Bronchial epithelial cell (primary cell): Measurements from ENCODE around the gene LYPD3. TPM values are rescaled to one million over a fixed set of nuclear protein-coding genes. Genes with fewer than 3 reads are reported as not detected.

Experiments used
- DNase-seq: peaks from one replicate; pipeline ENCODE4 v3.0.0-alpha.2; 2010; ENCODE audit warnings: low read depth
- FAIRE-seq: peaks from 2 replicates; lab custom pipeline; 2011; peaks lifted over from hg19 to GRCh38; lab: Jason Lieb, UNC
- H3K27me3 ChIP-seq: 2 replicates; pipeline ENCODE4 v1.5.1; 2011; ENCODE audit warnings: low read length; ENCODE audit not compliant: control insufficient read depth, insufficient read depth
- H3K36me3 ChIP-seq: 2 replicates; pipeline ENCODE4 v1.5.1; 2011; ENCODE audit warnings: low read length; ENCODE audit not compliant: control insufficient read depth, insufficient read depth
- H3K4me3 ChIP-seq: 2 replicates; pipeline ENCODE4 v1.5.1; 2011; ENCODE audit warnings: mild to moderate bottlenecking, low read depth, low read length, control low read depth
- CTCF ChIP-seq: IDR thresholded peaks from 2 replicates; pipeline ENCODE4 v1.5.1; 2011; ENCODE audit warnings: mild to moderate bottlenecking, moderate library complexity, low read length, control low read depth, inconsistent platforms; ENCODE audit not compliant: insufficient read depth, severe bottlenecking
- total RNA-seq: library from RNA; depleted of rRNA; stranded (reverse); fragments of >200 nt; gene quantifications from 2 replicates; pipeline ENCODE4 v1.2.1, GENCODE V29; 2014

Gene LYPD3
- total RNA-seq, 1 donor from 2014 or later, result 6.6 TPM

GRCh38 chr19:43463381-43464133 is 1.9 kb downstream of the LYPD3 start:
- no peak for TF ChIP-seq CTCF
- H3K27me3 ChIP-seq, result no peaks in the 10 kb centered on the region
- FAIRE-seq (no peak), DNase-seq (peak; percentile 85)
- H3K4me3 ChIP-seq, result peak overlapping the region; percentile 64
- H3K36me3 ChIP-seq, result peaks cover 4% of the 10 kb centered on the region

GRCh38 chr19:43462785-43463380 is 2.5 kb downstream of the LYPD3 start:
- Histone ChIP-seq H3K36me3 (peaks cover 4% of the 10 kb centered on the region), H3K27me3 (no peaks in the 10 kb centered on the region), H3K4me3 (peak overlapping the region; percentile 31)
- DNase-seq (no peak), FAIRE-seq (no peak)
- TF ChIP-seq CTCF, result no peak

- Histone ChIP-seq H3K36me3 (peaks cover 4% of the 10 kb centered on the region), H3K4me3 (no peak overlapping the region), H3K27me3 (no peaks in the 10 kb centered on the region)
- no peak for FAIRE-seq
- no peak for DNase-seq
- no peak for TF ChIP-seq CTCF
Observed at GRCh38 chr19:43462383-43462782, 3.0 kb downstream of the LYPD3 start.

GRCh38 chr19:43461303-43461702 is 4.1 kb downstream of the LYPD3 start:
- H3K4me3 ChIP-seq, result no peak overlapping the region
- H3K36me3 ChIP-seq, result peaks cover 4% of the 10 kb centered on the region
- no peaks in the 10 kb centered on the region for H3K27me3 ChIP-seq
- no peak for DNase-seq
- no peak for FAIRE-seq
- TF ChIP-seq CTCF, result no peak

- FAIRE-seq (no peak), DNase-seq (no peak)
- no peak for TF ChIP-seq CTCF
- Histone ChIP-seq H3K27me3 (no peaks in the 10 kb centered on the region), H3K36me3 (peaks cover 4% of the 10 kb centered on the region), H3K4me3 (no peak overlapping the region)
Observed at GRCh38 chr19:43460362-43461016, 4.9 kb downstream of the LYPD3 start.
